KMS-11 (cell line): ENCODE measurements around the gene DAAM2.

Source experiments
- H2AFZ ChIP-seq: fragments of 200-600 bp; sonication (generic); 2 replicates; pipeline ENCODE4 v1.6.1; 2016; ENCODE audit warnings: antibody characterized with exemption, mixed run types, low read depth
- H3K27ac ChIP-seq: fragments of 200-600 bp; sonication (generic); 2 replicates; pipeline ENCODE4 v1.6.1; 2016; ENCODE audit warnings: mild to moderate bottlenecking, mixed run types
- H3K27me3 ChIP-seq: fragments of 200-600 bp; sonication (generic); 2 replicates; pipeline ENCODE4 v1.6.1; 2017; ENCODE audit warnings: mild to moderate bottlenecking, low read depth, mixed run types, moderate library complexity; ENCODE audit not compliant: insufficient read depth
- H3K36me3 ChIP-seq: fragments of 200-600 bp; sonication (generic); 2 replicates; pipeline ENCODE4 v1.6.1; 2017; ENCODE audit warnings: mild to moderate bottlenecking, mixed run types; ENCODE audit not compliant: insufficient read depth
- H3K4me1 ChIP-seq: fragments of 200-600 bp; sonication (generic); 2 replicates; pipeline ENCODE4 v1.6.1; 2016; ENCODE audit warnings: mild to moderate bottlenecking, low read depth, mixed run types; ENCODE audit not compliant: poor library complexity, severe bottlenecking
- H3K4me2 ChIP-seq: fragments of 200-600 bp; sonication (generic); 2 replicates; pipeline ENCODE4 v1.7.0; 2016; ENCODE audit warnings: mild to moderate bottlenecking, mixed run types
- H3K4me3 ChIP-seq: fragments of 200-600 bp; sonication (generic); IDR thresholded peaks from 2 replicates; pipeline ENCODE4 v1.6.1; 2017; ENCODE audit warnings: low read depth, low read length, mixed read lengths; ENCODE audit not compliant: insufficient read depth
- H3K79me2 ChIP-seq: fragments of 200-600 bp; sonication (generic); 2 replicates; pipeline ENCODE4 v1.6.1; 2016; ENCODE audit warnings: low read depth, mixed run types; ENCODE audit not compliant: insufficient read depth
- H3K9ac ChIP-seq: fragments of 200-600 bp; sonication (generic); 2 replicates; pipeline ENCODE4 v1.6.1; 2016; ENCODE audit warnings: mild to moderate bottlenecking, mixed run types
- H4K20me1 ChIP-seq: fragments of 200-600 bp; sonication (generic); 2 replicates; pipeline ENCODE4 v1.6.1; 2016; ENCODE audit warnings: mild to moderate bottlenecking, mixed run types; ENCODE audit not compliant: insufficient read depth
- TF ChIP-seq, protein P1 (sequence below): fragments of 200-600 bp; sonication (generic); conservative IDR thresholded peaks from 2 replicates; pipeline ENCODE4 v1.6.1; 2017; ENCODE audit warnings: low read depth, mild to moderate bottlenecking, antibody characterized with exemption, low read length, moderate library complexity, mixed read lengths

The DAAM2 gene

DNA sequence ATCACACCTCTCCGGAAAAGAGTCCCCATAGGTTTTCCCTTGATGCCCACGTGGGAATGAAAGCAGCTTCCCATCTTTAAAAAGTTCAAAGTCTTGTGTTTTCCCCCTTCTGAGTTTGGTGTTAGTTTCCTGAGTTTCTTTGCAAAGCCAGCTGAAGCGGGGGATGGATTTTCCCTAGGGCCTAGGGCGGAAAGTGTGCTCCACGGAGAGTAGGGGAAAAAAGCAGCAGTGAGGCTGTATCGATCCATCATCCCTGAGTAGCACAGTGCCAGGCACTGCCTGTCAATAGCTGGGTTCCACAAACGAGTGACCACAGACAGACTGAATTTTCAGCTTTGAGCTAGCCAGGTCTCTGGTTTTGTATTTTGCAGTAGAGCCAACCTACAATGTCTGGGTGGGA, 1.3 kb downstream of the DAAM2 start:
- Histone ChIP-seq H3K9ac (no peak overlapping the region), H3K27me3 (no peaks in the 10 kb centered on the region), H3K27ac (no peak overlapping the region), H4K20me1 (no peaks in the 10 kb centered on the region), H3K36me3 (no peaks in the 10 kb centered on the region), H3K4me3 (no peak overlapping the region), H3K4me2 (no peak overlapping the region), H3K4me1 (no peaks in the 10 kb centered on the region), H2AFZ (no peak overlapping the region), H3K79me2 (no peaks in the 10 kb centered on the region)
- TF ChIP-seq, protein P1, sequence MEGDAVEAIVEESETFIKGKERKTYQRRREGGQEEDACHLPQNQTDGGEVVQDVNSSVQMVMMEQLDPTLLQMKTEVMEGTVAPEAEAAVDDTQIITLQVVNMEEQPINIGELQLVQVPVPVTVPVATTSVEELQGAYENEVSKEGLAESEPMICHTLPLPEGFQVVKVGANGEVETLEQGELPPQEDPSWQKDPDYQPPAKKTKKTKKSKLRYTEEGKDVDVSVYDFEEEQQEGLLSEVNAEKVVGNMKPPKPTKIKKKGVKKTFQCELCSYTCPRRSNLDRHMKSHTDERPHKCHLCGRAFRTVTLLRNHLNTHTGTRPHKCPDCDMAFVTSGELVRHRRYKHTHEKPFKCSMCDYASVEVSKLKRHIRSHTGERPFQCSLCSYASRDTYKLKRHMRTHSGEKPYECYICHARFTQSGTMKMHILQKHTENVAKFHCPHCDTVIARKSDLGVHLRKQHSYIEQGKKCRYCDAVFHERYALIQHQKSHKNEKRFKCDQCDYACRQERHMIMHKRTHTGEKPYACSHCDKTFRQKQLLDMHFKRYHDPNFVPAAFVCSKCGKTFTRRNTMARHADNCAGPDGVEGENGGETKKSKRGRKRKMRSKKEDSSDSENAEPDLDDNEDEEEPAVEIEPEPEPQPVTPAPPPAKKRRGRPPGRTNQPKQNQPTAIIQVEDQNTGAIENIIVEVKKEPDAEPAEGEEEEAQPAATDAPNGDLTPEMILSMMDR: no peak

DNA sequence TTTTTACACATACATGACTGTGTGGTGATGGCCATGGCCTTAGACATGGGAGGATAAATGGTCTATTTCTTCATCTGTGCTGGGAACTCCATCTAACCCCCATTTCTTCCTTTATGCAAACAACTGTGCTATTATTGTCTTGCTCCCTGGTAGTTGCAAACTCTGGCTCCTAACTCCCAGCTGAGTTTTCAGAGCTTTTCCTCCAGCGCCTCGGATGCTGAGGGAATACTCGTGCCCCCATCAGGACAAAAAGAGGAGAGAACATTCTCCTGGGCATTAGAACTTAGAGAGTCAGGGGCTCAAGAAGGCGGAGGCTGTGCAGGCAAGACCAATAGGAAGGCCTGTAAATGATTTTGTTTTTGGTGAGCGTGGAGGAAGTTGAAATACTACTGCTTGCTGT, 2.1 kb downstream of the DAAM2 start:
- Histone ChIP-seq H3K36me3 (no peaks in the 10 kb centered on the region), H3K79me2 (no peaks in the 10 kb centered on the region), H3K9ac (no peak overlapping the region), H2AFZ (no peak overlapping the region), H3K27me3 (no peaks in the 10 kb centered on the region), H3K4me1 (no peaks in the 10 kb centered on the region), H4K20me1 (no peaks in the 10 kb centered on the region), H3K27ac (no peak overlapping the region), H3K4me3 (no peak overlapping the region), H3K4me2 (no peak overlapping the region)
- TF ChIP-seq, protein P1: no peak

DNA sequence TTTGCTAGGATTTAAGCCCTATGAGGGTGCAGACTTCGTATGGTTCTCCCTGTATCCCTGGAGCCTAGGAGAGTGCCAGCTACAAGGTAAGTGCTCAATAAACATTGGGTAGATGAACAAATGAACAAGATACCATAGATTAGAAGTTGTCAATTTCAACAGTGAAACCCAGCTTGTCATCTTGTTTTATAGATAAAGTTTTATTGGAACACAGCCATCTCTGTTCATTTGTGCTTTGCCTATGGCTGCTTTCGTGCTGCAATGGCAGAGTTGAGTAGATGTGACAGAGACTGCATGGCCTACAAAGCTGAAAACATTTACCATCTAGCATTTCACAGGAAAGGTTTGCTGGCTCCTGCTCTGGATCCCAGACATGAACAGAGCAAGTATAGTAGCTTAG, 5.6 kb downstream of the DAAM2 start:
- Histone ChIP-seq H3K4me1 (no peaks in the 10 kb centered on the region), H3K36me3 (no peaks in the 10 kb centered on the region), H3K79me2 (no peaks in the 10 kb centered on the region), H4K20me1 (no peaks in the 10 kb centered on the region), H3K4me2 (no peak overlapping the region), H3K4me3 (no peak overlapping the region), H3K27me3 (no peaks in the 10 kb centered on the region), H3K9ac (no peak overlapping the region), H2AFZ (no peak overlapping the region), H3K27ac (no peak overlapping the region)
- TF ChIP-seq, protein P1: no peak

DNA sequence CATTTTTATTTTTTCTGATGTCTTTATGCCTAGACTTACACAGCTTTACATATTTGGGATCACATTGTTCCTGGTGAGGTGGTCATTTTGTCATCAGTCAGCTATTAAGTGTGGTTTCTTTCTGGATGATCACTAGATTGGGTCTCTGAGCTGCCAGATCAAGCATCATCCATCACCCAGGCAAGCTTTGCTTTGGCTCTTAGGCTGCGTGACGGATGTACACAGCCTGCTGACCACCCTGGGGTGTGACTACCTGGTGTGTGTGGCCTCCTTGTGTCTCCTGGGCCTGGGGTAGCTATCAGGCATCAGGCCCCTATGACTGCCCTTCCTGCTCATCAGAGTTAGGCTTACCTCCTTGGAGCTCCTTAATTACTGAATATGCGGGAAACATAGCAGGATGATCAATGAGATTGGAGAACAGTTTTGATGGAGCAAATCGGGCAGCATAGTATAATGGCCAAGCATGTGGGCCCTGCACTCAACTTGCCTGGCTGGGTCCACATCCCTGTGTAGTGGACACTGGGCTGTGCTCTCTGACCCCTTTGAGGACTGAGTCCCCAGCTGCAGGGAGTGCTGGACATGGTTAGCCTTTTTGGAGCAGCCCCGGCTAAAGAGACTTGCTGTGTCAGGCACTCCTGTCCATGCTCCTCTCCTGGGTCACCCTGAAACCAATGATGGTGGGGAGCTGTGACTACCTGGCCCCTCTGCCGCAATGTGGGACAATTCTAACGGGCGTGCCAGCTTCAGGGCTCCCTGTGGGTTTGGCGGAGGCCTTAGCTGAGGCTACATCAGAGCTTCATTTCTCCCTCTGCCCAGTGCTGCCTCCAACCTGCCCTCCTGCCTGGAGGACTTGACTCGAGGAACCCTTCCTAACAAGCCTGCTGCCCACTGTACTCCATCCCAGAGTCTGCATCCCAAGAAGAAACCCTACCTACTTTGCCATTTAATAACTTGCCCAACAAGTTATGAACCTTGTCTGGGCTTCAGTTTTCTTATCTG, 8.2 kb downstream of the DAAM2 start:
- TF ChIP-seq, protein P1: no peak
- Histone ChIP-seq H3K9ac (no peak overlapping the region), H3K27ac (no peak overlapping the region), H3K36me3 (no peaks in the 10 kb centered on the region), H3K4me3 (no peak overlapping the region), H3K4me2 (no peak overlapping the region), H3K79me2 (no peaks in the 10 kb centered on the region), H3K27me3 (no peaks in the 10 kb centered on the region), H4K20me1 (no peaks in the 10 kb centered on the region), H2AFZ (no peak overlapping the region), H3K4me1 (no peaks in the 10 kb centered on the region)
